Activated CD4-positive, alpha-beta T cell treated with anti-CD3 and anti-CD28 coated beads, Interleukin-2, amount 50 U/mL, for 1 hour (primary cell): ENCODE data around the gene IFNA7.
"Not testable (repeated sequence)": the region's sequence is repeated elsewhere in the genome, so short reads cannot be mapped to it uniquely, and the experiment has no call there.

Experiments
- DNase-seq: peaks from one replicate; pipeline ENCODE4 v3.0.0-alpha.2; 2020

The IFNA7 gene

GRCh38 chr9:21174671-21175070 lies 27.3 kb downstream of the IFNA7 start:
- DNase-seq, result no peak

GRCh38 chr9:21172156-21172555 lies 29.8 kb downstream of the IFNA7 start:
- DNase-seq, result no peak

GRCh38 chr9:21171351-21171750 lies 30.7 kb downstream of the IFNA7 start:
- no peak for DNase-seq

GRCh38 chr9:21166560-21166959 lies 35.4 kb downstream of the IFNA7 start, which contains the start of gene IFNA21:
TSS of gene IFNA21 (minus strand) at chr9:21166660. CDS start at chr9:21166612, 48 bp downstream.
- not testable (repeated sequence) for DNase-seq

- DNase-seq, result no peak
These were observed 36.5 kb downstream of the IFNA7 start for GRCh38 chr9:21165516-21165915.

- no peak for DNase-seq
These were observed 41.8 kb downstream of the IFNA7 start for GRCh38 chr9:21160178-21160577.

GRCh38 chr9:21155501-21155900 lies 46.5 kb downstream of the IFNA7 start:
- no peak for DNase-seq

- DNase-seq, result no peak
These were observed 47.9 kb downstream of the IFNA7 start for GRCh38 chr9:21154018-21154608.

GRCh38 chr9:21153336-21154017 lies 48.5 kb downstream of the IFNA7 start:
- no peak for DNase-seq
